ENCODE results near the gene ASCL1. TPM values are rescaled to one million over a fixed set of nuclear protein-coding genes. Genes with fewer than 3 reads are reported as not detected.

The ASCL1 gene
- total RNA-seq, 1 experiment from 2014 or later, result not detected

- no peak overlapping the region for H3K4me3 Mint-ChIP-seq (ENCODE audit: unreplicated experiment)
- no peak overlapping the region for H3K27ac Mint-ChIP-seq (ENCODE audit: low read depth, unreplicated experiment)
- peaks cover 15% of the 10 kb centered on the region for H3K27me3 Mint-ChIP-seq (ENCODE audit: insufficient read depth, unreplicated experiment)
- ChIA-PET CTCF (interaction anchor here (0.6 to 9.6 kb wide), 6 partner anchors 62 to 594 kb away, joined by 3 to 157 read pairs (median 3); no protein-coding TSS in a partner anchor), POLR2A (no interaction called here)
- no TSS peak for BruUV-seq (replicated peaks)
- H3K4me1 Mint-ChIP-seq (ENCODE audit: insufficient read depth, unreplicated experiment), result no peaks in the 10 kb centered on the region
- intact Hi-C loops (cut with micrococcal nuclease), result no loop called here
- DNase-seq (ENCODE audit: unreplicated experiment), result no peak
- H3K9me3 Mint-ChIP-seq (ENCODE audit: unreplicated experiment), result no peaks in the 10 kb centered on the region
- TF ChIP-seq, protein P1, sequence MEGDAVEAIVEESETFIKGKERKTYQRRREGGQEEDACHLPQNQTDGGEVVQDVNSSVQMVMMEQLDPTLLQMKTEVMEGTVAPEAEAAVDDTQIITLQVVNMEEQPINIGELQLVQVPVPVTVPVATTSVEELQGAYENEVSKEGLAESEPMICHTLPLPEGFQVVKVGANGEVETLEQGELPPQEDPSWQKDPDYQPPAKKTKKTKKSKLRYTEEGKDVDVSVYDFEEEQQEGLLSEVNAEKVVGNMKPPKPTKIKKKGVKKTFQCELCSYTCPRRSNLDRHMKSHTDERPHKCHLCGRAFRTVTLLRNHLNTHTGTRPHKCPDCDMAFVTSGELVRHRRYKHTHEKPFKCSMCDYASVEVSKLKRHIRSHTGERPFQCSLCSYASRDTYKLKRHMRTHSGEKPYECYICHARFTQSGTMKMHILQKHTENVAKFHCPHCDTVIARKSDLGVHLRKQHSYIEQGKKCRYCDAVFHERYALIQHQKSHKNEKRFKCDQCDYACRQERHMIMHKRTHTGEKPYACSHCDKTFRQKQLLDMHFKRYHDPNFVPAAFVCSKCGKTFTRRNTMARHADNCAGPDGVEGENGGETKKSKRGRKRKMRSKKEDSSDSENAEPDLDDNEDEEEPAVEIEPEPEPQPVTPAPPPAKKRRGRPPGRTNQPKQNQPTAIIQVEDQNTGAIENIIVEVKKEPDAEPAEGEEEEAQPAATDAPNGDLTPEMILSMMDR (IDR thresholded peaks at IDR 0.05; ENCODE audit: unreplicated experiment), result no peak
- no peaks in the 10 kb centered on the region for H3K36me3 Mint-ChIP-seq (ENCODE audit: insufficient read depth, unreplicated experiment)
Measured at GRCh38 chr12:102951841-102952240, 5.6 kb upstream of the ASCL1 start.

DNA sequence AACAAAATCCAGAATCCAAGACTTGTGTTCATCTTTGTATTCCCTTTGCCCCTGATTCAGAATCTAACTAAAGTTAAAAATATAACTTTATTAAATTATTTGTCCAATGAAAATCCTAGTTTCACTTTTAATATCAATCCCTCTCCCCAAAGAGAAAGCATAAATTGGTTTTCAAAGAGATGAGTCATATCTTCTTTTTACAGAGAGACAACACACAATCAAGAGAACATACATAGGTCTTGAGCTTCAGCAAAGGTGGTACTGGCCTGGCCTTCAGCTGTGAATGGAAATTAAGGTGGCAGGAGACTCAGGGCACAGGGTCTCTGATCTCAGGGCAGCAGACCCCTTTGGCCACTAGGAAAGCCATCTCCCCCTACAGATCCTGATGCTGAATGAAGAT lies 4.3 kb upstream of the ASCL1 start:
- TF ChIP-seq, protein P1 (IDR thresholded peaks at IDR 0.05; ENCODE audit: unreplicated experiment), result no peak
- H3K4me3 Mint-ChIP-seq (ENCODE audit: unreplicated experiment), result no peak overlapping the region
- ChIA-PET POLR2A (no interaction called here), CTCF (interaction anchor here (0.5 to 9.6 kb wide), 2 partner anchors 593 to 604 kb away, joined by 3 to 157 read pairs; no protein-coding TSS in a partner anchor)
- H3K4me1 Mint-ChIP-seq (ENCODE audit: insufficient read depth, unreplicated experiment), result no peaks in the 10 kb centered on the region
- no peak for DNase-seq (ENCODE audit: unreplicated experiment)
- H3K27ac Mint-ChIP-seq (ENCODE audit: low read depth, unreplicated experiment), result no peak overlapping the region
- H3K36me3 Mint-ChIP-seq (ENCODE audit: insufficient read depth, unreplicated experiment), result no peaks in the 10 kb centered on the region
- no TSS peak for BruUV-seq (replicated peaks)
- intact Hi-C loops (cut with micrococcal nuclease), result no loop called here
- peaks cover under 1% of the 10 kb centered on the region for H3K27me3 Mint-ChIP-seq (ENCODE audit: insufficient read depth, unreplicated experiment)
- H3K9me3 Mint-ChIP-seq (ENCODE audit: unreplicated experiment), result no peaks in the 10 kb centered on the region

DNA sequence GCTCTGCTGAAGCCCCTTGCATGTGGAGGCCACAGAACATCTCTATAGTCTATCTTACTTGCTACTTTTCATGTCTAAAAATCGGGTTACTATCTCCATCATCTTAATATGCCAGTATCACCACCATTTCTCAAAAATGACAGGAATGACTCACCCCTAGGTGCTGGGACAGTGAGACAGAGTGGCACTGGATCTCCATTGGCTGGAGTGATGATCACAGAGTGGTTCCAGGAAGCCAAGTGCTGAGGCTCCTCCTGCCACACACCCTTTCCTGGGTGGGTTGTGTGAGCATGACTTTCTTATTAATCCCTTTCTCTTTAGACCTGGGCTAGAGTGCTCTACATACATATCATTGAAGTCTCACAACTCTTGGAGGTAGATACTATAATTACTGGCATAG lies 3.3 kb upstream of the ASCL1 start:
- Mint-ChIP-seq H3K4me1 (ENCODE audit: insufficient read depth, unreplicated experiment) (no peaks in the 10 kb centered on the region), H3K27ac (ENCODE audit: low read depth, unreplicated experiment) (no peak overlapping the region), H3K36me3 (ENCODE audit: insufficient read depth, unreplicated experiment) (no peaks in the 10 kb centered on the region), H3K9me3 (ENCODE audit: unreplicated experiment) (peaks cover 3% of the 10 kb centered on the region), H3K27me3 (ENCODE audit: insufficient read depth, unreplicated experiment) (no peaks in the 10 kb centered on the region), H3K4me3 (ENCODE audit: unreplicated experiment) (no peak overlapping the region)
- CTCF ChIA-PET, result interaction anchor here (9.6 kb wide), 1 partner anchor 592 kb away, joined by 157 read pairs; no protein-coding TSS in a partner anchor
- DNase-seq (ENCODE audit: unreplicated experiment), result no peak
- TF ChIP-seq, protein P1 (IDR thresholded peaks at IDR 0.05; ENCODE audit: unreplicated experiment), result no peak
- intact Hi-C loops (cut with micrococcal nuclease), result no loop called here
- POLR2A ChIA-PET, result no interaction called here
- BruUV-seq (replicated peaks), result no TSS peak

GRCh38 chr12:102955926-102956737 lies 1.3 kb upstream of the ASCL1 start:
- Mint-ChIP-seq H3K4me3 (ENCODE audit: unreplicated experiment) (no peak overlapping the region), H3K9me3 (ENCODE audit: unreplicated experiment) (peaks cover 4% of the 10 kb centered on the region), H3K27me3 (ENCODE audit: insufficient read depth, unreplicated experiment) (no peaks in the 10 kb centered on the region), H3K4me1 (ENCODE audit: insufficient read depth, unreplicated experiment) (no peaks in the 10 kb centered on the region), H3K27ac (ENCODE audit: low read depth, unreplicated experiment) (no peak overlapping the region), H3K36me3 (ENCODE audit: insufficient read depth, unreplicated experiment) (no peaks in the 10 kb centered on the region)
- no TSS peak for BruUV-seq (replicated peaks)
- ChIA-PET POLR2A (interaction anchor here (0.8 kb wide), 1 partner anchor 947 kb away, joined by 3 read pairs; no protein-coding TSS in a partner anchor), CTCF (interaction anchor here (0.7 kb wide), 1 partner anchor 882 kb away, joined by 5 read pairs; no protein-coding TSS in a partner anchor)
- intact Hi-C loops (cut with micrococcal nuclease), result no loop called here
- TF ChIP-seq, protein P1 (IDR thresholded peaks at IDR 0.05; ENCODE audit: unreplicated experiment), result no peak
- DNase-seq (ENCODE audit: unreplicated experiment), result no peak
